SJCRH30 (cell line): ENCODE results near the gene NRL. TPM values are rescaled to one million over a fixed set of nuclear protein-coding genes. Genes with fewer than 3 reads are reported as not detected.

ENCODE experiments used
- DNase-seq, 2 experiments: peaks; one replicate each; pipeline ENCODE4 v3.0.0-alpha.2; 2015 to 2020
- H3K27ac ChIP-seq: fragments of 250-450 bp; sonication (Bioruptor Pico); 2 replicates; pipeline ENCODE4 v1.5.1; 2020; ENCODE audit warnings: mild to moderate bottlenecking, moderate library complexity
- H3K27me3 ChIP-seq: fragments of 250-450 bp; sonication (Bioruptor Pico); 2 replicates; pipeline ENCODE4 v1.5.1; 2020; ENCODE audit warnings: mild to moderate bottlenecking, moderate library complexity
- H3K36me3 ChIP-seq: fragments of 250-450 bp; sonication (Bioruptor Pico); 2 replicates; pipeline ENCODE4 v1.5.1; 2020; ENCODE audit warnings: mild to moderate bottlenecking, moderate library complexity
- H3K4me1 ChIP-seq: fragments of 250-450 bp; sonication (Bioruptor Pico); 2 replicates; pipeline ENCODE4 v1.5.1; 2020; ENCODE audit warnings: mild to moderate bottlenecking, moderate library complexity
- H3K4me3 ChIP-seq: fragments of 250-450 bp; sonication (Bioruptor Pico); 2 replicates; pipeline ENCODE4 v1.5.1; 2020; ENCODE audit warnings: mild to moderate bottlenecking, moderate library complexity
- H3K9me3 ChIP-seq: fragments of 250-450 bp; sonication (Bioruptor Pico); replicated peaks from 2 replicates; pipeline ENCODE4 v1.5.1; 2020; ENCODE audit warnings: mild to moderate bottlenecking, moderate library complexity
- total RNA-seq: library from RNA; depleted of rRNA; stranded (reverse); fragments of >200 nt; shearing (Covaris generic); gene quantifications from 2 replicates; pipeline ENCODE4 v1.2.3, GENCODE V29; 2014

The NRL gene
- total RNA-seq, 1 experiment from 2014 or later: 4.4 TPM

DNA sequence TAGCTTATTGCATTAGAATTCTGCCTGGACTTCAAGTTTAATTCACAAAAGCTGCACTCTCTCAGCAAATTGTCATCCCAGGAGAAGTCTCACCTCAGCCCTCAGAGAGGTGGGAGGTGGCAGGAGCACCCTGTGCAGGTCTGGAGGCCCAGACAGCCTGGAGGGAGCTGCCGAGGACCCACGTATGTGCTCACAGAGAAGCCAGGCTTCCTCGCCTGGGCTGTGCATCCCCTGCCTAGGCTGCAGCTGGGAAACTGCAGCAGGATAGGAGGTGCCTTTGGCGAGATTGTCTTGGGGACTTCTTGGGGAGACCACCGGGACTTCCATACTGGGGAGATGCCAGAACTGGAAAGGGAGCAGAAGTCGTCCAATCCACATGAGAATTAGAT lies 34.6 kb downstream of the NRL start:
- Histone ChIP-seq H3K27me3 (0 out of 2 replicates have a peak, but pooled peaks cover 2% of the 10 kb centered on the region), H3K4me1 (no peaks in the 10 kb centered on the region; the same call in 1 of the 2 replicates), H3K36me3 (no peaks in the 10 kb centered on the region), H3K27ac (no peak overlapping the region), H3K9me3 (no peaks in the 10 kb centered on the region), H3K4me3 (no peak overlapping the region)
- no peak for DNase-seq

DNA sequence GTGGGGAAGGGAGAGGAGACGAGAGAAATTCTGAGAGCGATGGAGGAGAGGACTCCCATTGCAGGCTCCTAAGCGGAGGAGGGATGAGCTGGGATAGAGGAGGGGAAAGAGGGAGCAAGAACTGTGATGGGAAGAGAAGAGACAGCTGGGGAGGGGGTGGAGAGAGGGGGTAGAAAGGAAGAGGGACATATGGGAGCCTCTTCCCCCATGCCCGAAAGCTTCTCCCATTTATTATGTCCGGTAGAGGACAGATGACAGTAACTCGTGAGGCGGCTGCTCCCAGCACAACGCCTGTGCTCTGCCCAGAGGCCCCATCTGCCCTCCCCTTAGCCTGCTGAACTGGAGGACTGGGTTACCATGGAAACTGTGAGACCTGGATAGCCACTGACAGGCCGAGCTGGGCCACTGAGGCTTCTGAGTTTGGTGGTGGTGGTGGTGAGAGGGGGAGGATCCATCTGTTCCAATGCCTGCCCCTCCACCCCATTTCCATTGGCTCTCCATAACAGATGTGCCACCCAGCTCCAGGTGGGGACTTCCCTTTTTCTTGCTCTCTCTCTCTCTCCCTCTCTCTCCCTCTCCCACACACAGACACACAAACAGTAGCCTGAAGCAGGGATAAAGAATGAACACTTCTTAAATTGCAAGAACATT lies 35.1 kb downstream of the NRL start:
- Histone ChIP-seq H3K4me1 (no peaks in the 10 kb centered on the region; the same call in 1 of the 2 replicates), H3K9me3 (no peaks in the 10 kb centered on the region), H3K36me3 (no peaks in the 10 kb centered on the region), H3K4me3 (no peak overlapping the region), H3K27me3 (0 out of 2 replicates have a peak, but pooled peaks cover 2% of the 10 kb centered on the region), H3K27ac (no peak overlapping the region)
- peak in 1 of 2 experiments; percentile 25 for DNase-seq

DNA sequence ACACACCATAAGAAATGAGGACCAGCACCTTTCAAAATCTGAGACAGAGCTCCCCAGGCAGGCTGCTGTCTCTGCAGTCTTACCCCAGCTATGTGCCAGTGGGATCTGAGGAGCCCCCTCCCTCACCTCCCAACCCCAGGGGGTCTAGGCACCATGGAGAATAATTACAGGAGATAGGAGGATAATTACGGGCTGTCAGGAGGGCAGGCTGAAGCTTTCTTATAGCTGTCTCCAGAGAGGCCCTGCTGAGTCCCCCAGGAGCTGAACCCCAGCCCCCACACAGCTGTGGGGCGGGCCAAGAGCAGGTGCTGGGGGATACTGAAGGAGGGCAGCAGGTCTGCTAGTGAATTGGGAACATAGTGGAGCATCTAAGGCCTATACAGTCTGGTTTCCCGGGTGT lies 36.6 kb downstream of the NRL start:
- H3K4me3 ChIP-seq: no peak overlapping the region
- no peak overlapping the region for H3K27ac ChIP-seq
- no peaks in the 10 kb centered on the region for H3K36me3 ChIP-seq
- H3K9me3 ChIP-seq: no peaks in the 10 kb centered on the region
- H3K27me3 ChIP-seq: 0 out of 2 replicates have a peak, but pooled peaks cover 2% of the 10 kb centered on the region
- no peaks in the 10 kb centered on the region for H3K4me1 ChIP-seq
- DNase-seq: no peak

DNA sequence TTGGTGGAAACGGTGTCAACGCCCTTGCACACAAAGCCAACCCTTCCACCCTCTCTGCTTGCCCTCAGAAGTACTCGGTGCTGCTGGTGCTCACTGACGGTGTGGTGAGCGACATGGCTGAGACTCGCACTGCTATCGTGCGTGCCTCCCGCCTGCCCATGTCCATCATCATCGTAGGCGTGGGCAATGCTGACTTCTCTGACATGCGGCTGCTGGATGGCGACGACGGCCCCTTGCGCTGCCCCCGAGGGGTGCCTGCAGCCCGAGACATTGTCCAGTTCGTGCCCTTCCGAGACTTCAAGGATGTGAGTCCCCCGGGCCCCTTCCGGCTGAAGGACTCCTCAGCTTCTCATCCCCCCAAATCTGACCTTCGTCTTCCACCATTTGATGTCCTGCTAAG lies 37.7 kb downstream of the NRL start:
- H3K9me3 ChIP-seq: no peaks in the 10 kb centered on the region
- H3K36me3 ChIP-seq: no peaks in the 10 kb centered on the region
- 0 out of 2 replicates have a peak, but pooled peaks cover 2% of the 10 kb centered on the region for H3K27me3 ChIP-seq
- no peaks in the 10 kb centered on the region for H3K4me1 ChIP-seq
- DNase-seq: no peak
- H3K4me3 ChIP-seq: no peak overlapping the region
- no peak overlapping the region for H3K27ac ChIP-seq

GRCh38 chr14:24076302-24076601 lies 38.5 kb downstream of the NRL start:
- Histone ChIP-seq H3K27ac (no peak overlapping the region), H3K4me1 (no peaks in the 10 kb centered on the region), H3K36me3 (no peaks in the 10 kb centered on the region), H3K9me3 (no peaks in the 10 kb centered on the region), H3K4me3 (no peak overlapping the region), H3K27me3 (0 out of 2 replicates have a peak, but pooled peaks cover 2% of the 10 kb centered on the region)
- no peak for DNase-seq

DNA sequence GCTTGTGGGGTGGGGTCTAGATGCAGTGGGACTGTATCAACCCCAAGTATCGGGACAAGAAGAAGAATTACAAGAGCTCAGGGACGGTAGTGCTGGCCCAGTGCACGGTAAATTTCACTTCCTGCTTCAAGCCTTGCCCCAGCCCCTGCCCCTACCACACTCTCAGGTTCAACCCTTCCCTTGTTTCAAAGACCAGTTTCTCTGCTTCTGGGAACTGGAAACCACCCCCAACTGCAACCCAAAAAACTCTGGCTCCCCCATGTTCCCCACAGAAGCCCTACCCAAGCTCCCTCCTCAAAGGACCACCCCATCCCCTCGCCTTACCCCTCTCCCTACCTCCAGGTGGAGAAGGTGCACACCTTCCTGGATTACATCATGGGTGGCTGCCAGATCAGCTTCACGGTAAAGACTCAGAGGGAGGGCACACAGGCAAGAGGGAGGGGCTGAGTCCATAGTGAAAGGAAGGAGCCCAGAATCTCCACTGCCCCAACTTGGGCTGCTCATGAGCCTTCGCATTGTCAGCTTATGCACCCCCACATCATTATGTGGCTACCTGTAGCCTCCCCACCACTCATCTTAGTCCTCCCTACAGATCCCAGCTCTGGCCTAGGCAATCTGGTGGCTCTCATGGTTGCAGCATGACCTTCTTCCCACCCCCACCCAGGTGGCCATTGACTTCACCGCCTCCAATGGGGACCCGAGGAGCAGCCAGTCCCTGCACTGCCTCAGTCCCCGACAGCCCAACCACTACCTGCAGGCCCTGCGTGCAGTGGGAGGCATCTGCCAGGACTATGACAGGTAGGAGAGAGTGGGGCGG lies 39.1 kb downstream of the NRL start:
- Histone ChIP-seq H3K4me3 (no peak overlapping the region), H3K27me3 (0 out of 2 replicates have a peak, but pooled peaks cover under 1% of the 10 kb centered on the region), H3K36me3 (no peaks in the 10 kb centered on the region), H3K4me1 (no peaks in the 10 kb centered on the region), H3K9me3 (no peaks in the 10 kb centered on the region), H3K27ac (no peak overlapping the region)
- DNase-seq: no peak

GRCh38 chr14:24074625-24075484 lies 39.9 kb downstream of the NRL start:
- Histone ChIP-seq H3K4me3 (no peak overlapping the region), H3K36me3 (no peaks in the 10 kb centered on the region), H3K27ac (no peak overlapping the region), H3K27me3 (no peaks in the 10 kb centered on the region), H3K9me3 (no peaks in the 10 kb centered on the region), H3K4me1 (no peaks in the 10 kb centered on the region)
- DNase-seq: no peak

DNA sequence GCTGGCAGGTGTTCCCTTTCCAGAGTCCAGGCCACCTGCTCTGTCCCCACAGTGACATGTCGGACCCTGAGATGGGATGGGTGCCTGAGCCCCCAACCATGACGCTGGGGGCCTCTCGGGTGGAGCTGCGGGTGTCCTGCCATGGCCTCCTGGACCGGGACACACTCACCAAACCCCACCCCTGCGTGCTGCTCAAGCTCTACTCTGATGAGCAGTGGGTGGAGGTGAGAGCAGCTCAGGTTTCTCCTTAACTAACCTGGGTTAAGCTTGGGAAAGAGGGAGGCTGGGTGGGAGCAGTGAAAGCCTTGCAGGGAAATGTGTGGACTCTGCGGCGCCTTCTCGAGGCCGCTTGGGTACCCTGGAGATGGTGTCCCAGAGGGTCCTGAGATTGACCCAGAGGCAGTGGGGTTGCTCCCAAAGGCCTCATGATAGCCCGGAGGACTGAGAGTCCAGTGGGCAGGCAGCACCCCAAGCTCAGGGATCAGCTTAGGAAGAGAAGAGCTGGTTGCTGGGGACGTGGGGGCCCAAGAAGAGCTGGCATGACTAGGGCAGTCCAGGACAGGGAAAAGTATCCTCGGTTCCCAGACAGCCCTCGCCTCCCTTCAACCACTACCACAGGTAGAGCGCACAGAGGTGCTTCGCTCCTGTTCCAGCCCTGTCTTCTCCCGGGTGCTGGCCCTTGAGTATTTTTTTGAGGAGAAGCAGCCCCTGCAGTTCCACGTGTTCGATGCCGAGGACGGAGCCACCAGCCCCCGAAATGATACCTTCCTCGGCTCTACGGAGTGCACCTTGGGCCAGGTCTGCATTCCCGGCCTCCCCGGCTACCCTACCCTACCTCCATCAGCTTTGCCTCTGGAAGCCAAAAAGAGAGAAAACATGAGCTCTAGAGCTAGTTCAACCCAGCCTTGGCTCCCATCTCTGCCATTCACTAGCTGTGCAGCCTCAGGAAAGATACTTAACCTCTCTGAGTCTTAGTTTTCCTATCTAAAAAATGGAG lies 41.6 kb downstream of the NRL start:
- no peaks in the 10 kb centered on the region; the same call in 1 of the 2 replicates for H3K27me3 ChIP-seq

GRCh38 chr14:24072436-24072835 lies 42.3 kb downstream of the NRL start:
- no peak for DNase-seq
- no peaks in the 10 kb centered on the region for H3K36me3 ChIP-seq
- H3K9me3 ChIP-seq: no peaks in the 10 kb centered on the region
- H3K4me1 ChIP-seq: no peaks in the 10 kb centered on the region
- no peak overlapping the region for H3K4me3 ChIP-seq
- no peaks in the 10 kb centered on the region; the same call in 1 of the 2 replicates for H3K27me3 ChIP-seq
- H3K27ac ChIP-seq: no peak overlapping the region

More for the DNA sequence above, 41.6 kb downstream of the NRL start:
- H3K4me3 ChIP-seq: no peak overlapping the region
- no peaks in the 10 kb centered on the region for H3K36me3 ChIP-seq
- H3K9me3 ChIP-seq: no peaks in the 10 kb centered on the region
- DNase-seq: no peak
- no peaks in the 10 kb centered on the region for H3K4me1 ChIP-seq
- no peak overlapping the region for H3K27ac ChIP-seq

DNA sequence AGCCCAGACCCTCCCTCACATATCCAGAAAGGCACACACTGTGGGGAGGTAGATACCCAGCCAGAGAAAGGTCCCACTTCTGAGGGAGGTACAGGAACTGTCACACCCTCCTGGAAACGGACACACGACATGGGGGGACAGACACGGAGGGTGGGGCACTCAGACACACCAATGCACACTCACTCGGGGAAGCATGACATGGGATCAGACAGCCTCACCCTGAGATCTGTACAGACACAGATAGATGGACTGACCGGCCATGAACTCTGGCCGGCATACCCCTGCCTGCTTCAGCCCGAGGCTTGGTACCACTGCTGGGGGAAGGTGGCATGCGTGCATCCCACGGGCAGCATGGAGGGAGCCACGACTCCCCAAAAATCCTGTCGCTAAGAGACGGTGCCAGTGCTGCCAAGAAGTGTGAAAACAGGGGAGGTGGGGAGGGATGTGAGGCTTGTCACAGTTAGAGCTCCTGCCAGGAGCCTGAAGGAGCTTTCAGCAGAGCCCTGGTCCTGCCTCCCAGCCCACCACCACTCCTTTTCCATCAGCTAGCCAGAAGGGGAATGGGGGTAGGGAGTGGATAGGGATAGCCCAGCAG lies 42.8 kb downstream of the NRL start:
- DNase-seq: no peak
- no peaks in the 10 kb centered on the region for H3K36me3 ChIP-seq
- H3K27me3 ChIP-seq: no peaks in the 10 kb centered on the region; the same call in 1 of the 2 replicates
- H3K27ac ChIP-seq: no peak overlapping the region
- H3K4me3 ChIP-seq: no peak overlapping the region
- no peaks in the 10 kb centered on the region for H3K9me3 ChIP-seq
- H3K4me1 ChIP-seq: no peaks in the 10 kb centered on the region

DNA sequence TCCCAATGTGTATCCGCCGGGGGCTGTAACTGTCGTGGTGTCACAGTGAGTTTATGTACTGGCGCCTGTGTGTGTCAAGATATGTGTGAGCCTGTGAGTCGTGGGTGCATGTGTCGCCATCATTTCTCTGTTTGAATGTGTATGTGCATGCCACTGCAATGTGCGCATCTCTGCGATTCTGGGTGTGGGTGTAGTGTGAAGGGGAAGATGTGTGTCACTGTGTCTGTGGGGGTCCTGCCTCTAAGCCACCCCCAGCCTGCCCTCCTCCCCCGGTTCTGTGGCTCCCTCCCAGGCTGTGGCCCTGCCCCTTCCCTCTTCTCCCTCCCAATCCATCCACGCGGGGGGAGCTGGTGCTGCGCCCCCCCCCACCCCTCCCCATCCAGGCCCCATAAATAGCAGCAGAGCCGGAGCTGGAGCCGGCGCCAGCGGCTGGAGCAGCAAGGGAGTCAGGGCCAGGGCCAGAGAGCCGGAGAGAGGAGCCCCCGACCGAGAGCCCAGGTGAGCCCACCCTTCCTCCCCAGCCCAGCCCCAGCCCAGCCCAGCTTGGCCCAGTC lies 43.5 kb downstream of the NRL start, which contains the start of gene CPNE6:
Gene CPNE6, plus strand, starts transcription at position 419 of the 554 bp plus-strand sequence. CDS start 1,375 bp downstream, outside the sequence.
- H3K4me1 ChIP-seq: no peaks in the 10 kb centered on the region
- no peaks in the 10 kb centered on the region for H3K36me3 ChIP-seq
- H3K27me3 ChIP-seq: no peaks in the 10 kb centered on the region; the same call in 1 of the 2 replicates
- no peak within 1 kb of the TSS for H3K4me3 ChIP-seq
- DNase-seq: no peak
- H3K9me3 ChIP-seq: no peaks in the 10 kb centered on the region
- H3K27ac ChIP-seq: no peak within 1 kb of the TSS

DNA sequence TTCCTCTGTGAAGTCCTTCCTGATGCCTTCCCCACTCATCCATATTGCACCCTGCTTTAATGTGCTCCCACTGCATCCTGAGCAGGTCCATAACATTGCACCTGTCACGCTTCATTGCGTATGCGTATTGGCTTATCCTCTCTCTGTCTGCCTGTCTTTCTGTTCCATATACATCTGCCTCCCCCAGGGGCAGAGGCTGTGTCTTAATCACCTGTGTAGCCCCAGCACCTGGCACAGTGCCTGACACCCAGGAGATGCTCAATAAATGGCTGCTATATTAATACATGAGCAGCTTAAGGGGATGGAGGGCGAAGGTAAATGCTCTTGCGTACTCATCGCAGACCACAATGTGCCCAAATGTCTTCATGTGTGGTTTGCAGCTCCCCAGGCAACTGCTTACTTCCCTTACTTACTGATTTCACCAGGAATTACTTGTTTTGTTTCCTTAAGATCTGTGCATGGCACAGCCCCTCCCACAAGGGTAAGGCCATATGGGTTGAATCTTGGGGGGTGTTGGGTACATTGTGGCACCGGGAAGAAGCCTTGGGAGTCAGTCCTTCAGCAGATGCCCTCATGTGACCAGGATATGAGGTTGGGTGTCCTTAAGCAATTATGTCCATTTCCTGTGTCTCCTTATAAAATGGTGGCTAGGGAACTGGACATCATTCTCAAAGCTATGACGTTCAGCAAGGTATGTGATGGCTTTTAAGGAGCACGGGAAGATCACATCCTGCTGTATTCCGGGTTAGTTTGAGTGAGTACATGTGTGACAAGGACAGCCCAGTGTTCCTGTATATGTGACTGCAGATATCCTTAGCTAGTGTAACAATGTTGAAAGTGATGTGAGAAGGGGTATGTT lies 44.2 kb downstream of the NRL start:
- H3K4me1 ChIP-seq: no peaks in the 10 kb centered on the region
- no peaks in the 10 kb centered on the region; the same call in 1 of the 2 replicates for H3K27me3 ChIP-seq
- H3K9me3 ChIP-seq: no peaks in the 10 kb centered on the region
- H3K4me3 ChIP-seq: no peak overlapping the region
- no peak overlapping the region for H3K27ac ChIP-seq
- no peaks in the 10 kb centered on the region for H3K36me3 ChIP-seq
- no peak for DNase-seq
